Mesenteric fat pad (tissue), 1 donor: ENCODE data around the gene UGT1A7. TPM values are rescaled to one million over a fixed set of nuclear protein-coding genes. Genes with fewer than 3 reads are reported as not detected.
A peak's percentile ranks its signal among the peaks of the same experiment; 100 is the strongest.

Experiments used
- DNase-seq: peaks from one replicate; pipeline ENCODE4 v3.0.0-alpha.2; 2020; ENCODE audit warnings: low spot score
- total RNA-seq: library from RNA; stranded (reverse); fragmentation: NEBNext Ultra II Directional; extraction: Animal tissue kit (Norgen Biotek cat#: 25700); gene quantifications from one replicate; pipeline ENCODE4 v1.2.1, GENCODE V29; 2021
- donor health status: DM: yes; HTN: yes; CAD: no.

The UGT1A7 gene
- total RNA-seq, 1 donor from 2014 or later, result 0.80 TPM

GRCh38 chr2:233817361-233817911, 135.7 kb downstream of the UGT1A7 start:
- peak; percentile 60 for DNase-seq

DNA sequence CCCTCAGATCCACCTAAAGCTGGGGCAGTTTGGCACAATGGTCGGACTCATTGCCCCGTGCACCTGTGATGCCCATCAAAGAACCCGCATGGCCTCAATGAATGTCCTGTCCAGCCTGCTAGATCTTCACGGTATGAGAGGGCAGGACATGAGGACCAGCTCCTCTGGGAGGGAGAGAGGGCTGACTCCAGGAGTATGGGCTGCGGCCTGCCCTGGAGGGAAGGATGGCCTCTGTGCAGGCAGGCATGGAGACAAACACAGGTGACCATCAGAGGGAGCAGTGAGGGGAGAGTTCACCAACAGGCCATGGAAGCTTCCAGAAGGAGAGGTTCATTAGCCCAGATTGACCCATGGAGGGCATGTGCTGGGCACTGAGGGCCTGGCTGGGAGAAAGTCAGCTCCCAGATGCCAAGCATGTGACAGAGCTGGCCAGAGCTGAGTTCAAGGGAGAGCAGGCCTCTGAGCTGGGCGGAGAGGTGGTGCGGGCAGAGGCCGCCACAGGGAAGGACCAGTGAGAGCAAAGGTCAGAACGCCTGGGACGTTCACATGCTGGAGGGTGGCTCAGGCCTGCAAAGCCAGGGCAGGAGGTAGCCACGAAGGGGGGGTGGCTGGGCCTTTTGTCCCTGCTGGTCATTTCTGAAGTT, 136.4 kb downstream of the UGT1A7 start:
- DNase-seq, result peak; percentile 84

- DNase-seq, result peak; percentile 57
Measured at GRCh38 chr2:233818639-233819621, 137.2 kb downstream of the UGT1A7 start.

GRCh38 chr2:233819884-233820773, 138.4 kb downstream of the UGT1A7 start:
- DNase-seq, result peak; percentile 82

DNA sequence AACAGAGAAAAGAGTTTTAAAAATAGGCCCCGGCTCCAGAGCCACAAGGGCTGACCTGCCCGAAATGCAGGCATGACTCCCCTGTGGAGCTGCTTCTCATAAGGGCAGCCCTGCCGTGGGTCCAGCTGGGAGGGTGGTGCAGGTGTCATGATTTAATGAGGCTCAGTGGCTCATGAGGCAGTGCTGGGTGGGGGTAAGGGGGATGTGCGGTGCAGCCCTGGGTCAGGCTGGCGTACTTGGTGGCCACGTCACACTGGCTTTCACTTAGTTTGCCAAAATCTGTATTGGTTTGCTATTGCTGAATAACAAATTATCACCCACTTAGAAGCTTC, 139.0 kb downstream of the UGT1A7 start:
- peak; percentile 47 for DNase-seq

- no peak for DNase-seq
Measured at GRCh38 chr2:233821196-233821595, 139.5 kb downstream of the UGT1A7 start.

DNA sequence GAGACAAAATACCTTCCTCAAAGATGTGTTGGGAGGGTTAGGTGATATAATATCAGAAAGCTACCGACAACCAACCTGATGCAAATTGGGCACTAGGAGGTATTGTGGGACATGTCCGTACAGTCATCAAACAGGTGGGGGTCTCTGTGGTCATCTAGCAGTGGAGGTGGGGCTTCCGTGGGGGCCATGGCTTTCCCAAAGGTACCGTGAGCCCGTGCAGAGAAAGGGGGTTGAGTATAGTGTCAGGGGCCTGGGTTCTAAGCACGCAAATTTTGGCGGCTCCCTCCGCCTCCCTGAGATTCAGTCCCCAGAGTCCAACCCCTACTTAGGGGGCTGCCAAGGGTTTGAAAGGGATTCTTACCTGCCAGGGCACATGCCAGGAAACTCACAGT, 140.0 kb downstream of the UGT1A7 start:
- DNase-seq, result peak; percentile 71

GRCh38 chr2:233822101-233822771, 140.5 kb downstream of the UGT1A7 start:
- DNase-seq, result peak; percentile 85

Other genes starting within 250 kb of the UGT1A7 start
- 39.0 TPM for gene USP40, start 115.1 kb upstream of the UGT1A7 start, total RNA-seq
- not detected for gene UGT1A8, start 64.3 kb upstream of the UGT1A7 start, total RNA-seq
- not detected for gene UGT1A10, start 45.5 kb upstream of the UGT1A7 start, total RNA-seq
- not detected for gene UGT1A9, start 10.0 kb upstream of the UGT1A7 start, total RNA-seq
- gene UGT1A6, start 11.0 kb downstream of the UGT1A7 start, total RNA-seq, result not detected
- not detected for gene UGT1A5, start 31.0 kb downstream of the UGT1A7 start, total RNA-seq
- gene UGT1A4, start 36.8 kb downstream of the UGT1A7 start, total RNA-seq, result not detected
- gene UGT1A3, start 47.1 kb downstream of the UGT1A7 start, total RNA-seq, result not detected
- gene UGT1A1, start 78.4 kb downstream of the UGT1A7 start, total RNA-seq, result 0.32 TPM
- not detected for gene MROH2A, start 96.4 kb downstream of the UGT1A7 start, total RNA-seq
- 0.55 TPM for gene HJURP, start 172.6 kb downstream of the UGT1A7 start, total RNA-seq
- gene TRPM8, start 235.5 kb downstream of the UGT1A7 start, total RNA-seq, result not detected